Measurements from ENCODE around the gene ZNF207.
"Not testable (repeated sequence)": the region's sequence is repeated elsewhere in the genome, so short reads cannot be mapped to it uniquely, and the experiment has no call there.

The ZNF207 gene

GRCh38 chr17:32388613-32389459, 38.9 kb downstream of the ZNF207 start:
- DNase-seq, result no peak

GRCh38 chr17:32393904-32394303, 43.9 kb downstream of the ZNF207 start:
- no peak for DNase-seq

- DNase-seq, result no peak
Measured at GRCh38 chr17:32396343-32396742, 46.4 kb downstream of the ZNF207 start.

DNA sequence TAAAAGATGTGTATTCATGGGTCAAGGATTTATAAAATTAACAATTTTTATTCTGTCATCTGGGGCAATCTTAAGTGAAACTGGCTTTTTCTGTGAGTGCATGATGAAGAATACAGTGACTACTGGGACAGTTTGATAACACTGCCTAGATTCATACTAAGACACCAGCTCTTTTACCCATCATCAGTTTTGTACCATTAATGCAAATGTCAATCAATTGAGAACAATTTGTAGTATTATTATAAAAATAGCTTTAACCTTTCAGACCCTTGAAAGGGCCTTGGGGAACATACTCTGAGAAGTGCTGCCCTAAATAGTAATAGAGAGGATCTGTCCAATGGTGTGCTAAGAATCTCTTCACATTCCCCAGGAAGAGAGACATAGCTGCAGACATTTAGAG, 49.0 kb downstream of the ZNF207 start:
- no peak for DNase-seq

- not testable (repeated sequence) for DNase-seq
Measured at GRCh38 chr17:32410085-32410484, 60.1 kb downstream of the ZNF207 start.

DNA sequence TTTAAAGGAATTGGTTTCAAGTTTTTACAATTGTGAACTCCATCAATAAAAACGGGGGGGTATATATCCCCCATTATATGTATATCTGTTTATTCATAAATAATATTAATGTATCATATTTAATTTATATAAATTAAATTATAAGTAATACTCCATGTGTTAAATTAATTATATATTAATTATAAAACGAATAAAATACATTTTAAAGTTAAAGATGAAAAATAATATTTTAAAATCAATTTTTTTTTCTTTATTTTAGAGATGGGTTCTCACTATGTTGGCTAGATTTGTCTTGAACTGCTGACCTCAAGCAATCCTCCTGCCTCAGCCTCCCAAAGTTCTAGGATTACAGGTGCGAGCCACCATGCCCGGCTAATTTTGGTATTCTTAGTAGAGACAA, 76.9 kb downstream of the ZNF207 start:
- no peak for DNase-seq

DNA sequence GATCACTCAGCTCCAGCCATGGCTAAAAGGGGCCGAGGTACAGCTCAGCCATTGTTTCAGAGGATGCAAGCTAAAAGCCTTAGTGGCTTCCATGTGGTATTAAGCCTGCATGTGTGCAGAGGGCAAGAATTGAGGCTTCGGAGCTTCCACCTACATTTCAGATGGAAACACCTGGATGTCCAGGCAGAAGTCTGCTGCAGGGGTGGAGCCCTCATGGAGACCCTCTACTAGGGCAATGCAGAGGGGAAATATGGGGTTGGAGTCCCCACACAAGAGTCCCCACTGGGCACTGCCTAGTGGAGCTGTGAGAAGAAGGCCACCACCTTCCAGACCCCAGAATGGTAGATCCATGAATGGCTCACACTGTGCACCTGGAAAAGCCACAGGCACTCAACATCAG, 79.6 kb downstream of the ZNF207 start:
- DNase-seq, result no peak

Data from hematopoietic multipotent progenitor cell treated with erythropoietin and hydrocortisone succinate and interleukin-3 and kit ligand, for 4 days (in vitro differentiated cells).